Neural cell (in vitro differentiated cells): ENCODE data around the gene CDCA8. TPM values are rescaled to one million over a fixed set of nuclear protein-coding genes. Genes with fewer than 3 reads are reported as not detected.

Experiments
- H2AFZ ChIP-seq: fragments of 200-600, 300-800 bp; sonication (generic), shearing (Covaris generic); 2 replicates; pipeline ENCODE4 v1.6.0; 2014; ENCODE audit warnings: low read depth, mild to moderate bottlenecking, antibody characterized with exemption, low read length, moderate library complexity
- H3F3A ChIP-seq: fragments of 200-600 bp; shearing (Covaris generic); 2 replicates; pipeline ENCODE4 v1.6.1; 2016; ENCODE audit warnings: mild to moderate bottlenecking, moderate library complexity, mixed read lengths, antibody characterized with exemption, low read length; ENCODE audit not compliant: insufficient read depth, poor library complexity, severe bottlenecking
- H3K27ac ChIP-seq: fragments of 200-600, 300-800 bp; sonication (generic), shearing (Covaris generic); 2 replicates; pipeline ENCODE4 v1.5.1; 2014; ENCODE audit warnings: mild to moderate bottlenecking, low read length, moderate library complexity
- H3K27me3 ChIP-seq: fragments of 300-800, 200-600 bp; sonication (generic), shearing (Covaris generic); 2 replicates; pipeline ENCODE4 v1.6.0; 2014; ENCODE audit warnings: mild to moderate bottlenecking, low read depth, low read length, moderate library complexity; ENCODE audit not compliant: insufficient read depth
- H3K36me3 ChIP-seq: fragments of 300-800, 200-600 bp; sonication (generic), shearing (Covaris generic); 2 replicates; pipeline ENCODE4 v1.5.1; 2014; ENCODE audit warnings: mild to moderate bottlenecking, antibody characterized with exemption, low read length, moderate library complexity; ENCODE audit not compliant: insufficient read depth
- H3K4me2 ChIP-seq: fragments of 300-800, 200-600 bp; sonication (generic), shearing (Covaris generic); 2 replicates; pipeline ENCODE4 v1.6.0; 2014; ENCODE audit warnings: mild to moderate bottlenecking, low read length
- H3K4me3 ChIP-seq: fragments of 300-800, 200-600 bp; sonication (generic), shearing (Covaris generic); 2 replicates; pipeline ENCODE4 v1.5.1; 2014; ENCODE audit warnings: mild to moderate bottlenecking, low read length, moderate library complexity
- H3K79me2 ChIP-seq: fragments of 200-600 bp; shearing (Covaris generic); replicated peaks from 2 replicates; pipeline ENCODE4 v1.6.0; 2014; ENCODE audit warnings: mild to moderate bottlenecking, low read length, moderate library complexity; ENCODE audit not compliant: insufficient read depth
- H3K9ac ChIP-seq: fragments of 300-800, 200-600 bp; sonication (generic), shearing (Covaris generic); 2 replicates; pipeline ENCODE4 v1.6.1; 2016; ENCODE audit warnings: mild to moderate bottlenecking, low read length, mixed read lengths
- H3K9me2 ChIP-seq: fragments of 200-600 bp; shearing (Covaris generic); 2 replicates; pipeline ENCODE4 v1.6.1; 2016; ENCODE audit warnings: mild to moderate bottlenecking, low read length, mixed read lengths; ENCODE audit not compliant: insufficient read depth
- H3K9me3 ChIP-seq: fragments of 200-600, 300-800 bp; sonication (generic), shearing (Covaris generic); 2 replicates; pipeline ENCODE4 v1.6.1; 2016; ENCODE audit warnings: mild to moderate bottlenecking, mixed run types, low read length, moderate library complexity, mixed read lengths
- H4K20me1 ChIP-seq: fragments of 200-600 bp; shearing (Covaris generic); 2 replicates; pipeline ENCODE4 v1.6.1; 2016; ENCODE audit warnings: mild to moderate bottlenecking, mixed run types; ENCODE audit not compliant: insufficient read depth
- EP300 ChIP-seq: fragments of 450-650 bp; conservative IDR thresholded peaks from 2 replicates; pipeline ENCODE4 v1.6.1; 2014; ENCODE audit warnings: antibody characterized with exemption, mild to moderate bottlenecking, moderate library complexity; ENCODE audit not compliant: poor library complexity, severe bottlenecking
- EZH2 ChIP-seq: fragments of 200-600, 300-800 bp; shearing (Covaris generic), sonication (generic); IDR thresholded peaks from 2 replicates; pipeline ENCODE4 v1.6.1; 2014; ENCODE audit warnings: antibody characterized with exemption, low read length, borderline replicate concordance, mild to moderate bottlenecking; ENCODE audit not compliant: insufficient read depth, poor library complexity, severe bottlenecking
- MXI1 ChIP-seq: fragments of 450-650 bp; conservative IDR thresholded peaks from 2 replicates; pipeline ENCODE4 v1.6.1; 2014; ENCODE audit warnings: antibody characterized with exemption, mild to moderate bottlenecking; ENCODE audit not compliant: poor library complexity, severe bottlenecking
- POLR2AphosphoS5 ChIP-seq: IDR thresholded peaks from 2 replicates; pipeline ENCODE4 v1.6.1; 2012
- RAD21 ChIP-seq: fragments of 450-650 bp; conservative IDR thresholded peaks from 2 replicates; pipeline ENCODE4 v1.6.1; 2014; ENCODE audit warnings: antibody characterized with exemption, mild to moderate bottlenecking, moderate library complexity
- SMC3 ChIP-seq: fragments of 450-650 bp; conservative IDR thresholded peaks from 2 replicates; pipeline ENCODE4 v1.6.1; 2014; ENCODE audit warnings: antibody characterized with exemption, mild to moderate bottlenecking, moderate library complexity; ENCODE audit not compliant: poor library complexity
- TAF1 ChIP-seq: IDR thresholded peaks from 2 replicates; pipeline ENCODE4 v1.6.1; 2012; ENCODE audit warnings: low read depth
- polyA plus RNA-seq: library from polyadenylated mRNA; depleted of rRNA; stranded (reverse); fragments of >200 nt; gene quantifications from 2 replicates; pipeline ENCODE4 v1.2.3, GENCODE V29; 2014
- TF ChIP-seq, protein P1 (sequence below): IDR thresholded peaks from 2 replicates; pipeline ENCODE4 v1.6.1; 2012; ENCODE audit warnings: borderline replicate concordance
- TF ChIP-seq, protein P2 (sequence below): fragments of 450-650 bp; IDR thresholded peaks from 2 replicates; pipeline ENCODE4 v1.5.1; 2014; ENCODE audit warnings: antibody characterized with exemption, mild to moderate bottlenecking, moderate library complexity; ENCODE audit not compliant: poor library complexity, severe bottlenecking

The CDCA8 gene
- polyA plus RNA-seq, 1 donor from 2014 or later = 0.72 TPM

DNA sequence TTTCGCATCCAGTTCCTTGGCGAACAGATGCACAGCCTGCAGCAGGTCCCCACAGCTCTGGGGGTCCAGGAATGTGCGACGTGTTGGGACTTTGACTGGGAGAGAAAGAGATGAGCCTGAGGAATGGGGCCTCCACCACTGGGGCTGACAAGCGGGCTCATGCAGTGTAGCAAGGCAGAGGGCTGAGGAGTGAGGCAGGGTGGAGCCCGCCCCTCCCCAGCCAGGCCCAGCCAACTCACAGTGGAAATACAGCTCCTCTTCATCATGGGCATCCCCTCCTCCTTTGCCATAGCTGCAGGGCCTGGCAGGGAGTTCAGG is 30.7 kb downstream of the CDCA8 start:
- H2AFZ ChIP-seq = no peak overlapping the region
- no peaks in the 10 kb centered on the region for H3K27me3 ChIP-seq
- H3K27ac ChIP-seq = no peak overlapping the region
- H3K4me2 ChIP-seq = no peak overlapping the region
- no peak overlapping the region for H3K4me3 ChIP-seq
- no peaks in the 10 kb centered on the region for H3K9me2 ChIP-seq
- H3K9me3 ChIP-seq = no peaks in the 10 kb centered on the region
- no peaks in the 10 kb centered on the region for H4K20me1 ChIP-seq
- TF ChIP-seq EZH2 (no peak), SMC3 (no peak), TAF1 (no peak), EP300 (no peak), RAD21 (no peak), MXI1 (no peak), POLR2AphosphoS5 (no peak)
- TF ChIP-seq, protein P1, sequence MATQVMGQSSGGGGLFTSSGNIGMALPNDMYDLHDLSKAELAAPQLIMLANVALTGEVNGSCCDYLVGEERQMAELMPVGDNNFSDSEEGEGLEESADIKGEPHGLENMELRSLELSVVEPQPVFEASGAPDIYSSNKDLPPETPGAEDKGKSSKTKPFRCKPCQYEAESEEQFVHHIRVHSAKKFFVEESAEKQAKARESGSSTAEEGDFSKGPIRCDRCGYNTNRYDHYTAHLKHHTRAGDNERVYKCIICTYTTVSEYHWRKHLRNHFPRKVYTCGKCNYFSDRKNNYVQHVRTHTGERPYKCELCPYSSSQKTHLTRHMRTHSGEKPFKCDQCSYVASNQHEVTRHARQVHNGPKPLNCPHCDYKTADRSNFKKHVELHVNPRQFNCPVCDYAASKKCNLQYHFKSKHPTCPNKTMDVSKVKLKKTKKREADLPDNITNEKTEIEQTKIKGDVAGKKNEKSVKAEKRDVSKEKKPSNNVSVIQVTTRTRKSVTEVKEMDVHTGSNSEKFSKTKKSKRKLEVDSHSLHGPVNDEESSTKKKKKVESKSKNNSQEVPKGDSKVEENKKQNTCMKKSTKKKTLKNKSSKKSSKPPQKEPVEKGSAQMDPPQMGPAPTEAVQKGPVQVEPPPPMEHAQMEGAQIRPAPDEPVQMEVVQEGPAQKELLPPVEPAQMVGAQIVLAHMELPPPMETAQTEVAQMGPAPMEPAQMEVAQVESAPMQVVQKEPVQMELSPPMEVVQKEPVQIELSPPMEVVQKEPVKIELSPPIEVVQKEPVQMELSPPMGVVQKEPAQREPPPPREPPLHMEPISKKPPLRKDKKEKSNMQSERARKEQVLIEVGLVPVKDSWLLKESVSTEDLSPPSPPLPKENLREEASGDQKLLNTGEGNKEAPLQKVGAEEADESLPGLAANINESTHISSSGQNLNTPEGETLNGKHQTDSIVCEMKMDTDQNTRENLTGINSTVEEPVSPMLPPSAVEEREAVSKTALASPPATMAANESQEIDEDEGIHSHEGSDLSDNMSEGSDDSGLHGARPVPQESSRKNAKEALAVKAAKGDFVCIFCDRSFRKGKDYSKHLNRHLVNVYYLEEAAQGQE = no peak
- TF ChIP-seq, protein P2, sequence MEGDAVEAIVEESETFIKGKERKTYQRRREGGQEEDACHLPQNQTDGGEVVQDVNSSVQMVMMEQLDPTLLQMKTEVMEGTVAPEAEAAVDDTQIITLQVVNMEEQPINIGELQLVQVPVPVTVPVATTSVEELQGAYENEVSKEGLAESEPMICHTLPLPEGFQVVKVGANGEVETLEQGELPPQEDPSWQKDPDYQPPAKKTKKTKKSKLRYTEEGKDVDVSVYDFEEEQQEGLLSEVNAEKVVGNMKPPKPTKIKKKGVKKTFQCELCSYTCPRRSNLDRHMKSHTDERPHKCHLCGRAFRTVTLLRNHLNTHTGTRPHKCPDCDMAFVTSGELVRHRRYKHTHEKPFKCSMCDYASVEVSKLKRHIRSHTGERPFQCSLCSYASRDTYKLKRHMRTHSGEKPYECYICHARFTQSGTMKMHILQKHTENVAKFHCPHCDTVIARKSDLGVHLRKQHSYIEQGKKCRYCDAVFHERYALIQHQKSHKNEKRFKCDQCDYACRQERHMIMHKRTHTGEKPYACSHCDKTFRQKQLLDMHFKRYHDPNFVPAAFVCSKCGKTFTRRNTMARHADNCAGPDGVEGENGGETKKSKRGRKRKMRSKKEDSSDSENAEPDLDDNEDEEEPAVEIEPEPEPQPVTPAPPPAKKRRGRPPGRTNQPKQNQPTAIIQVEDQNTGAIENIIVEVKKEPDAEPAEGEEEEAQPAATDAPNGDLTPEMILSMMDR = no peak
- H3K36me3 ChIP-seq = no peaks in the 10 kb centered on the region
- H3K79me2 ChIP-seq = no peaks in the 10 kb centered on the region
- H3K9ac ChIP-seq = no peak overlapping the region
- no peaks in the 10 kb centered on the region for H3F3A ChIP-seq

DNA sequence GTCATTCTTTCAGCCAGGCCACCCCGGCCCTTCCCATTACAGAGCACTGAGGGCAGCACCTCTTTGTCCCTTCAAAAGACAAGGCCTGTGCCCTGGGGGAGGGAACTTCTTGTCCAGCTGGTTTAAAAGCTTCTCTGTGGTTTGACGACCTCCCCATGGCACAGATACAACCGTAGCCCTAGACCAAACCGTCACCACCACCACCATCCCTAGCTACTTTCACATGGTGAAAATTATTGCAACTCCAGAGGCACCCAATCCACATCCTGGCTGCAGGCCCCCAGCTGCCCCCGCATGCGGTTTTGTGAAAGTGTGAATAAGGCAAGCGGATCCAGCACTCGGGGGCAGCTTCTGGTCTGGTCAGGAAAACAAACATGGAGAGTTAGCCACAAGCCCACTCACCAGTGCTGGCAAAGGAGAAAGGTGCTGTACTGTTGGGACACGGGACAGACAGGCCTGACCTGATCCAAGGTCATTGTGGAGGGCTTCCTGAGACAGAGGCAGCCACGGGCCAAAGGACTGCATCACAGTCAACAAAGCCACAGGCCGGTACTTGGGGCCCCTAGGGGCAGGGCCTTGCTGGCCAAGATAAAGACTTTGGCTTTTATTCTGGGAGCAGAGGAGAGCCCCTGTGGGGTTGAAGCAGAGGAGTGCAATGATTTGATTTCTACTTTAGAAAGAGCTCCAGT is 31.2 kb downstream of the CDCA8 start:
- Histone ChIP-seq H3F3A (no peaks in the 10 kb centered on the region), H3K4me3 (no peak overlapping the region), H3K79me2 (no peaks in the 10 kb centered on the region), H3K27me3 (no peaks in the 10 kb centered on the region), H3K36me3 (no peaks in the 10 kb centered on the region), H3K9ac (no peak overlapping the region), H2AFZ (no peak overlapping the region), H3K9me3 (no peaks in the 10 kb centered on the region), H4K20me1 (no peaks in the 10 kb centered on the region), H3K4me2 (no peak overlapping the region), H3K27ac (no peak overlapping the region), H3K9me2 (no peaks in the 10 kb centered on the region)
- TF ChIP-seq, protein P2 = no peak
